ENCODE data around the gene RERE.

RERE gene

GRCh38 chr1:8640950-8641349 is 176.5 kb downstream of the RERE start:
- Histone ChIP-seq H3K27me3 (ENCODE audit: control insufficient read depth, insufficient read depth, low read length) (no peaks in the 10 kb centered on the region), H3K9me3 (ENCODE audit: control insufficient read depth, insufficient read depth, low read depth, low read length) (no peaks in the 10 kb centered on the region), H3K27ac (ENCODE audit: low read depth, low read length) (no peak overlapping the region), H3K4me1 (ENCODE audit: control insufficient read depth, insufficient read depth, low read length) (peaks cover 7% of the 10 kb centered on the region), H3K9ac (ENCODE audit: low read length) (no peak overlapping the region), H3K4me3 (ENCODE audit: low read depth, low read length) (no peak overlapping the region), H3K36me3 (ENCODE audit: control insufficient read depth, insufficient read depth, low read length) (0 out of 2 replicates have a peak, but pooled peaks cover 2% of the 10 kb centered on the region)

GRCh38 chr1:8639148-8639547 is 178.3 kb downstream of the RERE start:
- H3K27ac ChIP-seq (ENCODE audit: low read depth, low read length): no peak overlapping the region
- H3K4me3 ChIP-seq (ENCODE audit: low read depth, low read length): no peak overlapping the region
- H3K36me3 ChIP-seq (ENCODE audit: control insufficient read depth, insufficient read depth, low read length): peaks cover under 1% of the 10 kb centered on the region; the same call in 1 of the 2 replicates
- no peaks in the 10 kb centered on the region for H3K9me3 ChIP-seq (ENCODE audit: control insufficient read depth, insufficient read depth, low read depth, low read length)
- H3K27me3 ChIP-seq (ENCODE audit: control insufficient read depth, insufficient read depth, low read length): no peaks in the 10 kb centered on the region
- H3K4me1 ChIP-seq (ENCODE audit: control insufficient read depth, insufficient read depth, low read length): peaks cover 7% of the 10 kb centered on the region
- H3K9ac ChIP-seq (ENCODE audit: low read length): no peak overlapping the region

- peaks cover 5% of the 10 kb centered on the region; the same call in 1 of the 2 replicates for H3K36me3 ChIP-seq (ENCODE audit: control insufficient read depth, insufficient read depth, low read length)
- no peak overlapping the region for H3K4me3 ChIP-seq (ENCODE audit: low read depth, low read length)
- H3K9me3 ChIP-seq (ENCODE audit: control insufficient read depth, insufficient read depth, low read depth, low read length): no peaks in the 10 kb centered on the region
- H3K9ac ChIP-seq (ENCODE audit: low read length): no peak overlapping the region
- no peaks in the 10 kb centered on the region for H3K27me3 ChIP-seq (ENCODE audit: control insufficient read depth, insufficient read depth, low read length)
- no peak overlapping the region for H3K27ac ChIP-seq (ENCODE audit: low read depth, low read length)
- H3K4me1 ChIP-seq (ENCODE audit: control insufficient read depth, insufficient read depth, low read length): peaks cover 18% of the 10 kb centered on the region
Measured at GRCh38 chr1:8633741-8634501, 183.5 kb downstream of the RERE start.

GRCh38 chr1:8632102-8632501 is 185.3 kb downstream of the RERE start:
- peaks cover 29% of the 10 kb centered on the region for H3K4me1 ChIP-seq (ENCODE audit: control insufficient read depth, insufficient read depth, low read length)
- no peaks in the 10 kb centered on the region for H3K9me3 ChIP-seq (ENCODE audit: control insufficient read depth, insufficient read depth, low read depth, low read length)
- no peak overlapping the region for H3K9ac ChIP-seq (ENCODE audit: low read length)

GRCh38 chr1:8631163-8631562 is 186.3 kb downstream of the RERE start:
- H3K4me1 ChIP-seq (ENCODE audit: control insufficient read depth, insufficient read depth, low read length): peaks cover 38% of the 10 kb centered on the region
- no peak overlapping the region for H3K4me3 ChIP-seq (ENCODE audit: low read depth, low read length)
- no peak overlapping the region for H3K27ac ChIP-seq (ENCODE audit: low read depth, low read length)

More at GRCh38 chr1:8632102-8632501, 185.3 kb downstream of the RERE start:
- H3K27ac ChIP-seq (ENCODE audit: low read depth, low read length): no peak overlapping the region
- no peaks in the 10 kb centered on the region for H3K27me3 ChIP-seq (ENCODE audit: control insufficient read depth, insufficient read depth, low read length)
- H3K4me3 ChIP-seq (ENCODE audit: low read depth, low read length): no peak overlapping the region
- H3K36me3 ChIP-seq (ENCODE audit: control insufficient read depth, insufficient read depth, low read length): peaks cover 5% of the 10 kb centered on the region; the same call in 1 of the 2 replicates

GRCh38 chr1:8629241-8630091 is 188.0 kb downstream of the RERE start:
- Histone ChIP-seq H3K27ac (ENCODE audit: low read depth, low read length) (no peak overlapping the region), H3K9ac (ENCODE audit: low read length) (no peak overlapping the region), H3K27me3 (ENCODE audit: control insufficient read depth, insufficient read depth, low read length) (no peaks in the 10 kb centered on the region), H3K4me3 (ENCODE audit: low read depth, low read length) (no peak overlapping the region), H3K9me3 (ENCODE audit: control insufficient read depth, insufficient read depth, low read depth, low read length) (no peaks in the 10 kb centered on the region), H3K36me3 (ENCODE audit: control insufficient read depth, insufficient read depth, low read length) (peaks cover 5% of the 10 kb centered on the region; the same call in 1 of the 2 replicates), H3K4me1 (ENCODE audit: control insufficient read depth, insufficient read depth, low read length) (peaks cover 46% of the 10 kb centered on the region)

More at GRCh38 chr1:8631163-8631562, 186.3 kb downstream of the RERE start:
- Histone ChIP-seq H3K9ac (ENCODE audit: low read length) (no peak overlapping the region), H3K36me3 (ENCODE audit: control insufficient read depth, insufficient read depth, low read length) (peaks cover 5% of the 10 kb centered on the region; the same call in 1 of the 2 replicates), H3K27me3 (ENCODE audit: control insufficient read depth, insufficient read depth, low read length) (no peaks in the 10 kb centered on the region), H3K9me3 (ENCODE audit: control insufficient read depth, insufficient read depth, low read depth, low read length) (no peaks in the 10 kb centered on the region)

GRCh38 chr1:8628606-8629005 is 188.8 kb downstream of the RERE start:
- Histone ChIP-seq H3K9me3 (ENCODE audit: control insufficient read depth, insufficient read depth, low read depth, low read length) (no peaks in the 10 kb centered on the region), H3K4me1 (ENCODE audit: control insufficient read depth, insufficient read depth, low read length) (peaks cover 46% of the 10 kb centered on the region), H3K27me3 (ENCODE audit: control insufficient read depth, insufficient read depth, low read length) (no peaks in the 10 kb centered on the region), H3K27ac (ENCODE audit: low read depth, low read length) (no peak overlapping the region), H3K9ac (ENCODE audit: low read length) (no peak overlapping the region), H3K4me3 (ENCODE audit: low read depth, low read length) (no peak overlapping the region), H3K36me3 (ENCODE audit: control insufficient read depth, insufficient read depth, low read length) (no peaks in the 10 kb centered on the region)

- Histone ChIP-seq H3K4me3 (ENCODE audit: low read depth, low read length) (no peak overlapping the region), H3K9ac (ENCODE audit: low read length) (no peak overlapping the region), H3K4me1 (ENCODE audit: control insufficient read depth, insufficient read depth, low read length) (peaks cover 46% of the 10 kb centered on the region), H3K9me3 (ENCODE audit: control insufficient read depth, insufficient read depth, low read depth, low read length) (no peaks in the 10 kb centered on the region), H3K27me3 (ENCODE audit: control insufficient read depth, insufficient read depth, low read length) (no peaks in the 10 kb centered on the region), H3K36me3 (ENCODE audit: control insufficient read depth, insufficient read depth, low read length) (no peaks in the 10 kb centered on the region), H3K27ac (ENCODE audit: low read depth, low read length) (no peak overlapping the region)
Measured at GRCh38 chr1:8627728-8628127, 189.7 kb downstream of the RERE start.

GRCh38 chr1:8625981-8626898 is 191.2 kb downstream of the RERE start:
- Histone ChIP-seq H3K4me1 (ENCODE audit: control insufficient read depth, insufficient read depth, low read length) (peaks cover 42% of the 10 kb centered on the region), H3K9me3 (ENCODE audit: control insufficient read depth, insufficient read depth, low read depth, low read length) (no peaks in the 10 kb centered on the region), H3K27me3 (ENCODE audit: control insufficient read depth, insufficient read depth, low read length) (no peaks in the 10 kb centered on the region), H3K4me3 (ENCODE audit: low read depth, low read length) (peak overlapping the region; percentile 16; the same call in 1 of the 2 replicates), H3K36me3 (ENCODE audit: control insufficient read depth, insufficient read depth, low read length) (no peaks in the 10 kb centered on the region), H3K27ac (ENCODE audit: low read depth, low read length) (0 out of 2 replicates have a peak overlapping the region, but pooled peaks have one; percentile 2), H3K9ac (ENCODE audit: low read length) (peak overlapping the region; percentile 7)

- Histone ChIP-seq H3K36me3 (ENCODE audit: control insufficient read depth, insufficient read depth, low read length) (no peaks in the 10 kb centered on the region), H3K4me1 (ENCODE audit: control insufficient read depth, insufficient read depth, low read length) (peaks cover 47% of the 10 kb centered on the region), H3K9ac (ENCODE audit: low read length) (no peak overlapping the region), H3K27ac (ENCODE audit: low read depth, low read length) (0 out of 2 replicates have a peak overlapping the region, but pooled peaks have one; percentile 2), H3K9me3 (ENCODE audit: control insufficient read depth, insufficient read depth, low read depth, low read length) (no peaks in the 10 kb centered on the region), H3K27me3 (ENCODE audit: control insufficient read depth, insufficient read depth, low read length) (no peaks in the 10 kb centered on the region), H3K4me3 (ENCODE audit: low read depth, low read length) (no peak overlapping the region)
Measured at GRCh38 chr1:8625491-8625890, 191.9 kb downstream of the RERE start.

All from HUES6 (cell line).